ENCODE results near the gene SLC35E2B. TPM values are rescaled to one million over a fixed set of nuclear protein-coding genes. Genes with fewer than 3 reads are reported as not detected.
"Not testable (repeated sequence)": the region's sequence is repeated elsewhere in the genome, so short reads cannot be mapped to it uniquely, and the experiment has no call there.

The SLC35E2B gene
- total RNA-seq, 4 donors from 2014 or later: 34.0 to 59.9 (median 48.8) TPM

DNA sequence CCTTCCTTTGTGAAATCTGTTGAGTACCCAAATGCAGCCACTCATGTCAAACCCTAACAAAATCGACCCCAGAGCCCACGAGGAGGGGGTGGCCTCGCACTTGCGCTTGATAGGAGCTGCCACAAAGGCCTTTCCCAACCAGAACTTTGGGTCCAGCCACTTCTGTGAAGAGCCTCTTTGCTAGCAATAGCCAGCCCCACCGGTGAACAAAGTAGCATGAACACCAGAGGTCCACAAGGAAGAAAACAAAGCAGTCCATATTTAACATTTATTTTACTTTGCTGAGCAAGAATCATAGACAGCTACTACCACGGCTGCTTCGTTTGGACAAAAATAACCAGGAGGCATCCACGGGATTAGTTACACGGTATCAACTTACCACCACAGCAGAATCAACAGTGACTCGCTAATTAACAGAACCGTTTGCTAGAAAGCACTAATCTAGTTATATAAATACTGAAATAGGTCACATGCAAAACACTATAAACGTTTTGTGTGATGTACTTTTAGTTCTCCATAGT lies 34.6 kb upstream of the SLC35E2B start:
- H3K9me3 ChIP-seq, H3K4me3 ChIP-seq, H3K4me1 ChIP-seq, H3K27ac ChIP-seq, H3K27me3 ChIP-seq: not testable (repeated sequence)
- DNase-seq (ENCODE audit: low spot score in 2 of 2): peak in 1 of 2 donors; percentile 38
- WGBS: 77% methylated on average over 11 of the region's 12 CpGs
- peaks cover 15% of the 10 kb centered on the region for H3K36me3 ChIP-seq

DNA sequence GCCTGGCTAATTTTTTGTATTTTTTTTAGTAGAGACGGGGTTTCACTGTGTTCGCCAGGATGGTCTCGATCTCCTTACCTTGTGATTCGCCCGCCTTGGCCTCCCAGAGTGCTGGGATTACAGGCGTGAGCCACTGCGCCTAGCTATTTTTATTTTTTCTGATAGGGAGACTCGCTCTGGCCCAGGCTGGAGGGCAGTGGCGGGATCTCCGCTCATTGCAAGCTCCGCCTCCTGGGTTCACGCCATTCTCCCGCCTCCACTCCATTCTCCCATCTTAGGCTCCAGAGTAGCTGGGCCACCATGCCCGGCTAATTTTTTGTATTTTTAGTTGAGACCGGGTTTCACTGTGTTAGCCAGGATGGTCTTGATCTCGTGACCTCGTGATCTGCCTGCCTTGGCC lies 33.5 kb upstream of the SLC35E2B start:
- not testable (repeated sequence) for H3K27ac ChIP-seq, H3K4me3 ChIP-seq
- 96% methylated on average over 17 of the region's 17 CpGs for WGBS

DNA sequence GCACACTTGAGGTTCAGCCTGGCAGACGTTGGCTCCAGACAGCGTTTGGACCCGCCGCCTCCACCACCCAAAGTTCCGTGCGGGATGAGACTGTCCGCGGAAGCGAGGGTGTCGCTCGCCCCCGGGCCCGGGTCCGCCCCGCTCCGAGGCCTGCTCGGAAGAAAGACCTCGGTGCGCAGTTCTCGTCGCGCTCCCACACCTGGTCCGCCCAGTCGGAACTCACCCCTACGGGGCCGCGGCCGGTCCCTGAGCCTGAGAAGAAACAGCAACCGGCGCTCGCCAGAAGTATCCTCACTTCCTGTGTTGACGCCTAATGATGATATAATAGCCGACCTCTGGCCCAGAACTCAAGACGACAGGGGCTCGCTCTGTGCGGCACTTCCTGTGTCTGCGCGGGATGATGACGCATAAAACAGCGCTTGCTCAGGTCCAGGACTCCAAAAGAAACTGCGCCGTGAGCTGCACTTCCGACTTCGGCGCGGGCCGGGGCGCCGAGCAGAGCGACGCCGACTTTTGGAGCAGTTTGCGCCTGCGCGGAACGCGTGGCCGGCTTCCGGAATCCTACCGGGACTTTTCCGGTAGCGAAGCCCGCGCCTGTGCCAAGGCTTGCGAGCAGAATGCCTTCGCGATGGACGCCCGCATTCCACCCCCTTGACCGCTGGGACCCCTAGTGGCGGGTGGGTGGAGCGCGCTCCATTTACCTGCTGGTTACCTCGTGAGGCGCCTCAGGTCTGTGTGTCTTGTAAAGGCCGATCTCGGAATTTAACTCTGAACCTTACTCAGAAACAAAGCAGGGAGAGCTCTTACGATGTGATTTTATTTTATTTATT lies 31.7 kb upstream of the SLC35E2B start, which contains the start of gene CDK11A:
CDK11A (minus strand) TSS at position 323 of the 830 bp plus-strand sequence. CDS start 1,539 bp downstream, outside the sequence.
- not testable (repeated sequence) for H3K4me1 ChIP-seq, H3K27me3 ChIP-seq, H3K9me3 ChIP-seq
- no CpG with 5 or more reads among the region's 78 CpGs for WGBS
- peak; percentile 42 to 68 for TF ChIP-seq POLR2A (IDR thresholded peaks at IDR 0.05)
- TF ChIP-seq, protein P1, sequence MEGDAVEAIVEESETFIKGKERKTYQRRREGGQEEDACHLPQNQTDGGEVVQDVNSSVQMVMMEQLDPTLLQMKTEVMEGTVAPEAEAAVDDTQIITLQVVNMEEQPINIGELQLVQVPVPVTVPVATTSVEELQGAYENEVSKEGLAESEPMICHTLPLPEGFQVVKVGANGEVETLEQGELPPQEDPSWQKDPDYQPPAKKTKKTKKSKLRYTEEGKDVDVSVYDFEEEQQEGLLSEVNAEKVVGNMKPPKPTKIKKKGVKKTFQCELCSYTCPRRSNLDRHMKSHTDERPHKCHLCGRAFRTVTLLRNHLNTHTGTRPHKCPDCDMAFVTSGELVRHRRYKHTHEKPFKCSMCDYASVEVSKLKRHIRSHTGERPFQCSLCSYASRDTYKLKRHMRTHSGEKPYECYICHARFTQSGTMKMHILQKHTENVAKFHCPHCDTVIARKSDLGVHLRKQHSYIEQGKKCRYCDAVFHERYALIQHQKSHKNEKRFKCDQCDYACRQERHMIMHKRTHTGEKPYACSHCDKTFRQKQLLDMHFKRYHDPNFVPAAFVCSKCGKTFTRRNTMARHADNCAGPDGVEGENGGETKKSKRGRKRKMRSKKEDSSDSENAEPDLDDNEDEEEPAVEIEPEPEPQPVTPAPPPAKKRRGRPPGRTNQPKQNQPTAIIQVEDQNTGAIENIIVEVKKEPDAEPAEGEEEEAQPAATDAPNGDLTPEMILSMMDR (IDR thresholded peaks at IDR 0.05): peak in 1 of 2 donors; percentile 20
- peak; percentile 48 to 87 (median 77) for TF ChIP-seq POLR2AphosphoS5 (IDR thresholded peaks at IDR 0.05)
- DNase-seq (ENCODE audit: low spot score in 2 of 2): peak; percentile 98 to 99
- H3K36me3 ChIP-seq: peaks cover 15% of the 10 kb centered on the region
- peak within 1 kb of the TSS; percentile 93 for H3K27ac ChIP-seq
- peak within 1 kb of the TSS; percentile 64 for H3K4me3 ChIP-seq

More for the DNA sequence above, 33.5 kb upstream of the SLC35E2B start:
- not testable (repeated sequence) for H3K27me3 ChIP-seq, H3K4me1 ChIP-seq, H3K9me3 ChIP-seq
- DNase-seq (ENCODE audit: low spot score in 2 of 2): peak; percentile 32 to 56
- H3K36me3 ChIP-seq: peaks cover 10% of the 10 kb centered on the region

DNA sequence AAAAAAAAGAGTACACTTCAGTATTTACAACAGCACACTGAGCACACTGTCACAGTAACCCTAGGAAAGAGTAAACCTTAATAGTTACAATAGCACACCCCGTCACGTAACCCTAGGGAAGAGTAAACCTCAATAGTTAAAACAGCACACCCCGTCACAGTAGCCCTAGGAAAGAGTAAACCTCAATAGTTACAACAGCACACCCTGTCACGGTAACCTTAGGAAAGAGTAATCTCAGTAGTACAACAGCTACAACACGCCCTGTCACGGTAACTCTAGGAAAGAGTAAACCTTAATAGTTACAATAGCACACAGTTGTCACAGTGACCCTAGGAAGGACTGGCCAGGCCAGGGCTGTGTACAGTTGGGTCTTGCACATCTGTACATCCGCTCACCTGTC lies 28.6 kb upstream of the SLC35E2B start:
- H3K9me3 ChIP-seq: no peaks in the 10 kb centered on the region
- no peak for DNase-seq (ENCODE audit: low spot score in 2 of 2)
- WGBS: 71% methylated on average over 6 of the region's 7 CpGs
- H3K4me1 ChIP-seq: no peaks in the 10 kb centered on the region
- H3K36me3 ChIP-seq: peaks cover 33% of the 10 kb centered on the region
- H3K27ac ChIP-seq: no peak overlapping the region
- H3K27me3 ChIP-seq: no peaks in the 10 kb centered on the region
- H3K4me3 ChIP-seq: no peak overlapping the region
- TF ChIP-seq POLR2A (IDR thresholded peaks at IDR 0.05) (no peak), POLR2AphosphoS5 (IDR thresholded peaks at IDR 0.05) (no peak), EP300 (IDR thresholded peaks at IDR 0.05) (no peak)
- TF ChIP-seq, protein P1 (IDR thresholded peaks at IDR 0.05): no peak

DNA sequence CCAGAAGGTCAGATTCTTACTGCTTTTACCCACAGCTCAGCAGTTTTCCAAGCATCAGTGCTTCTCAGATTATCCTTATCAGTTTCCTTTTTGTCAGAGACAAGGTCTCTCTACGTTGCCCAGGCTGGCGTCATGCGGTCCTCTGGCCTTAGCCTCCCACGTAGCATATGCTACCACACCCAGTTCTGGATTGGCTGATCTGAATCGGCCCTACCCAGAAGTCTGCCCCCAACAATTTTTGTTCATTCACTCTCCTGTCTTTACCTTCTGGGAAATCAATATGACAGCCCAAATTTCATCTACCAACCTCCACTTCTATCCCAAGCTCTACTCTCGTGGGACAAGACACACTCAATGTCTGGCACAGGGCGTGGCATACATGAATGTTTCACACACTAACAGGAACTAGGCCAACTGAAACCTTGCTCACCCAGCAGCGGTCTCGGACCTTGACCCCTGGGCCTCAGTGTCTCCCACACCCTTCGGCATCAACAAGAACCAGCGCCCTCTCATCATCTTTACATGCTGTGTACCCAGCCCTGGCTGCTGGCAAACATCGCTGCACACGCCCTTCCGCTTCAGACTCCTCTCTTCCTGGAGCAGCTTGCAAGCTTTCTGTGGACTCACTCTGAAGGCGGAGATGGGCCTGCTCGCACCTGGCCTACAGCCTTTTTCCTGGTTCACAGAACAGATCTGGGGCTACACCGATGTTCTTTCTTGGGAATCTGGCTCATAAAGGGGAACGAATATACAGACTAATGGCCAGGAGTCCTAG lies 22.7 kb upstream of the SLC35E2B start:
- not testable (repeated sequence) for H3K4me1 ChIP-seq; H3K4me3 ChIP-seq; H3K27me3 ChIP-seq; H3K9me3 ChIP-seq; DNase-seq (ENCODE audit: low spot score in 2 of 2); H3K27ac ChIP-seq
- WGBS: 86% methylated on average over 9 of the region's 18 CpGs
- peaks cover 38% of the 10 kb centered on the region for H3K36me3 ChIP-seq

DNA sequence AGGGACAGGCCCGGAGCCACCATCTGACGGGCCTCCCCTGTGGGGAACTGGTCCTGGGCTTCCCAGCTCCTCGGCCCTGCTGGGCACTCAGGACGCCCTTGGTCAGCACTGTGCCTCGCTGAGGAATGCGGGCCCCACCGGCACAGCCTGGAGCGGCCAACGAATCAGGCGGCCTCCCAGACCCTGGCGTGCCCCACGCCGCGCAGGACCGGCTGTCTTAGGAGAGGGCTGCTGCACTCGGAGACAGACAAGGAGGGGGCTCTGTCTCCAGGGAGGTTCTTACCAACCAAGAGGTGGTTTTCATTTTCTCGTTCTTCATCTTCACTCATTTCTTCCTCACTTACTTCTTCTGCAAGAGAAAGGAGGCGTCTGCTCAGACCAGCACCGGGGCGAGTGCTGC lies 15.3 kb upstream of the SLC35E2B start:
- not testable (repeated sequence) for H3K9me3 ChIP-seq; H3K4me1 ChIP-seq; H3K27ac ChIP-seq; H3K4me3 ChIP-seq; DNase-seq (ENCODE audit: low spot score in 2 of 2); H3K27me3 ChIP-seq
- H3K36me3 ChIP-seq: peaks cover 26% of the 10 kb centered on the region
- WGBS: no CpG with 5 or more reads among the region's 20 CpGs

DNA sequence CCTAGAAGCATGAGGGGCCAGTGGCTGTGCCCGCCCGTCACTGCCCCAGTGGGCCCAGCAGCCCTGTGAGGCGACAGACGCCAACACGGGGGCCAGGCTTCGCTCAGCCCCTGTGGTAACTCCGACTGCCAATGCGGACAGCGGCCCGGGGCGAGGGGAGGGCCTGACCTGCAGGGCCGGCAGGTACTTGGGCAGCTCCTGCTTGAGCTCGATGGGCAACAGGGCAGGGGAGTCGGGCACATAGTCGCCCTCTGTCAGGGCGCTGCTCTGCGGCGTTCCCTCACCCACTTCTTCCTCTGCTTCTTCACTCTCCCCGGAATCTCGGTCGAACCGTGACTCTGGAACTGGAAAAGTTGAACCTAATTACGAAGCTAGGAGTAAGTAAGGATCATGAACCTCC lies 14.6 kb upstream of the SLC35E2B start:
- H3K36me3 ChIP-seq: peaks cover 26% of the 10 kb centered on the region
- DNase-seq (ENCODE audit: low spot score in 2 of 2): peak in 1 of 2 donors; percentile 50
- no CpG with 5 or more reads among the region's 23 CpGs for WGBS

DNA sequence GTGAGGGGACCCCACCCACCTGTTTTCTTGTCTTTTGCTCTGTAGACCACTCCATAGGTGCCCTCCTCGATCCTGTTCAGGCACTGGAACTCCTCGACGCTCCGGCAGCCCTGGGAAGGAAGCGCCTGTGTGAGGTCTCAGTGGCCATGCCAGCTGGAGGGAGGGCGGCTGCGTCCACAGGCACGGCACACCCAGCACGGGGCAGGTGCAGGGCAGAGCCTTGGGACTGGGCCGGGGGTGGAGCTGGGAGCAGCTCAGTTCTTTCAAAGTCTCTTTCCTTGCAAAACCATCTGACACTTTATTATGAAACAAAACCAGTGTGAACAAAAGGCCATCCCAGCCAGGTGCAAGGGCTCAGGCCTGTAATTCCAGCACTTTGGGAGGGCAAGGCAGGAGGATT lies 13.0 kb upstream of the SLC35E2B start:
- H3K9me3 ChIP-seq; H3K4me1 ChIP-seq; H3K27ac ChIP-seq; DNase-seq (ENCODE audit: low spot score in 2 of 2); H3K27me3 ChIP-seq; H3K4me3 ChIP-seq: not testable (repeated sequence)
- no CpG with 5 or more reads among the region's 10 CpGs for WGBS
- peaks cover 26% of the 10 kb centered on the region for H3K36me3 ChIP-seq

More for the DNA sequence above, 14.6 kb upstream of the SLC35E2B start:
- H3K27ac ChIP-seq, H3K4me1 ChIP-seq, H3K27me3 ChIP-seq, H3K4me3 ChIP-seq, H3K9me3 ChIP-seq: not testable (repeated sequence)

DNA sequence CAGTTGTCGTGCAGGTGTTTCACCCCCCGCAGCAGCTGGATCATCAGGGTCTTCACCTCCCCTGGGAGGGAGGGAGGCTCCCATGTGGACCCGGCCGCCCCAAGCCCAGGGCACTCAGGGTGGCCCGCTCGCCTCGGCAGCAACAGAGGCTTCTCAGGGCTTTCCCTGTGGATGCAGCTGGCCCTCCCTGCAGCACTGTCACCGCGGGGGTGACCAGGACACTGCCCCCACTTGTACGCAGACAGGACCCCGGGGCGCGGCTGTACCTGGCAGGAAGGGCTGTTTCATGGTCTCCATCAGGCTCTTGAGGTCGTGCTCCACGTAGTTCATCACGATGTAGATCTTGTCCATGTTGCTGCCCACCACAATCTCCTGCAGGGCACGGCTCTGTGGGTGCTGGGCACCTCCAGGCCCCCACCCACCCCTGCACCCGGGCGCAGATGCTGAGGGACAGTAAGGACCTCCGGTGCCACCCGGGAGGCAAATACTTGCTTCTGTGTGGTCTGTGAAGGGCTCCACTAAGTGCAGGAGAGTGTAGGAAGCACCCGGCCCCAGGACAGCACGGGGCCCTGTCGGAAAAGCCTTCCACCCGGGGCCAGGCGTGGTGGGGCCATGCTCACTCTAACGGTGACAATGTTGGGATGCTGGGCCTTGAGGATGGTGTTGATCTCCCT lies 11.8 kb upstream of the SLC35E2B start:
- H3K4me3 ChIP-seq, H3K4me1 ChIP-seq, H3K27me3 ChIP-seq, H3K9me3 ChIP-seq, H3K27ac ChIP-seq: not testable (repeated sequence)
- WGBS: 100% methylated on average over 1 of the region's 27 CpGs
- H3K36me3 ChIP-seq: peaks cover 26% of the 10 kb centered on the region
- DNase-seq (ENCODE audit: low spot score in 2 of 2): peak; percentile 49 to 73
